GM23338 (cell line): ENCODE results near the gene CIDEA. TPM values are rescaled to one million over a fixed set of nuclear protein-coding genes. Genes with fewer than 3 reads are reported as not detected.
"Not testable (repeated sequence)": the region's sequence is repeated elsewhere in the genome, so short reads cannot be mapped to it uniquely, and the experiment has no call there.

Experiments
- ATAC-seq: fragments of 200-7000 bp; cut with Tn5 transposase; 3 replicates; pipeline ENCODE4 v1.9.1; 2020
- DNase-seq: peaks from one replicate; pipeline ENCODE4 v3.0.0-alpha.2; 2015; ENCODE audit warnings: low spot score
- H2AFZ ChIP-seq: fragments of 200-600 bp; sonication (generic); 2 replicates; pipeline ENCODE4 v1.8.0; 2016; ENCODE audit warnings: antibody characterized with exemption, mild to moderate bottlenecking, moderate library complexity
- H3F3A ChIP-seq: fragments of 200-600 bp; sonication (generic); replicated peaks from 2 replicates; pipeline ENCODE4 v1.8.0; 2017; ENCODE audit warnings: antibody characterized with exemption, mixed run types, low read depth
- H3K27ac ChIP-seq: fragments of 200-600 bp; sonication (generic); 2 replicates; pipeline ENCODE4 v1.6.1; 2016; ENCODE audit warnings: low read depth
- H3K27me3 ChIP-seq: fragments of 200-600 bp; sonication (generic); 2 replicates; pipeline ENCODE4 v1.8.0; 2016; ENCODE audit warnings: mild to moderate bottlenecking, mixed run types, moderate library complexity; ENCODE audit not compliant: insufficient read depth
- H3K36me3 ChIP-seq: fragments of 200-600 bp; sonication (generic); 2 replicates; pipeline ENCODE4 v1.8.0; 2016; ENCODE audit warnings: mild to moderate bottlenecking; ENCODE audit not compliant: insufficient read depth
- H3K4me1 ChIP-seq: fragments of 200-600 bp; sonication (generic); 2 replicates; pipeline ENCODE4 v1.8.0; 2016; ENCODE audit warnings: mild to moderate bottlenecking, moderate library complexity; ENCODE audit not compliant: insufficient read depth
- H3K4me2 ChIP-seq: fragments of 200-600 bp; sonication (generic); 2 replicates; pipeline ENCODE4 v1.7.1; 2017; ENCODE audit warnings: mixed run types
- H3K4me3 ChIP-seq: fragments of 200-600 bp; sonication (generic); 2 replicates; pipeline ENCODE4 v1.6.1; 2016; ENCODE audit warnings: mixed run types
- H3K79me2 ChIP-seq: fragments of 200-600 bp; sonication (generic); replicated peaks from 2 replicates; pipeline ENCODE4 v1.8.0; 2017; ENCODE audit warnings: mild to moderate bottlenecking; ENCODE audit not compliant: insufficient read depth
- H3K9me2 ChIP-seq: fragments of 200-600 bp; sonication (generic); 2 replicates; pipeline ENCODE4 v1.8.0; 2017; ENCODE audit not compliant: insufficient read depth
- H4K20me1 ChIP-seq: fragments of 200-600 bp; sonication (generic); replicated peaks from 2 replicates; pipeline ENCODE4 v1.8.0; 2017; ENCODE audit warnings: mild to moderate bottlenecking; ENCODE audit not compliant: insufficient read depth
- H3K27ac Mint-ChIP-seq: 2 replicates; pipeline ENCODE4 v1.8.0; 2020; ENCODE audit warnings: inconsistent platforms, mild to moderate bottlenecking, moderate library complexity, mixed read lengths
- H3K27me3 Mint-ChIP-seq: 3 replicates; pipeline ENCODE4 v1.8.0; 2022; ENCODE audit warnings: low read depth, mild to moderate bottlenecking, moderate library complexity, mixed read lengths, inconsistent platforms; ENCODE audit not compliant: insufficient read depth, poor library complexity
- H3K36me3 Mint-ChIP-seq: 3 replicates; pipeline ENCODE4 v1.8.0; 2021; ENCODE audit warnings: low read depth, mild to moderate bottlenecking, inconsistent platforms, moderate library complexity, mixed read lengths
- H3K4me1 Mint-ChIP-seq: 3 replicates; pipeline ENCODE4 v1.8.0; 2020; ENCODE audit warnings: mild to moderate bottlenecking, inconsistent platforms, mixed read lengths
- H3K4me3 Mint-ChIP-seq: 3 replicates; pipeline ENCODE4 v1.8.0; 2021; ENCODE audit warnings: moderate library complexity, mild to moderate bottlenecking, inconsistent platforms, mixed read lengths
- H3K9me3 Mint-ChIP-seq: 3 replicates; pipeline ENCODE4 v1.8.0; 2020; ENCODE audit warnings: moderate library complexity, mild to moderate bottlenecking, inconsistent platforms, mixed read lengths
- ETS1 ChIP-seq: IDR thresholded peaks from 2 replicates; pipeline ENCODE4 v1.6.1; 2016; ENCODE audit warnings: antibody characterized with exemption
- EZH2 ChIP-seq: fragments of 200-600 bp; sonication (generic); IDR thresholded peaks from one replicate; pipeline ENCODE4 v1.8.0; 2017; ENCODE audit warnings: antibody characterized with exemption, mild to moderate bottlenecking, low read depth; ENCODE audit not compliant: unreplicated experiment
- long read RNA-seq: library from polyadenylated mRNA; unstranded; transcript quantifications from one replicate; pipeline ENCODE4 v2.0.0, GENCODE V29; 2020; ENCODE audit not compliant: unreplicated experiment
- polyA plus RNA-seq: library from polyadenylated mRNA; unstranded; fragments of >200 nt; fragmentation: Nextera tagmentation; extraction: Ambion mirVana; gene quantifications from 2 replicates; pipeline ENCODE4 v1.2.1, GENCODE V29; 2016
- total RNA-seq: library from RNA; depleted of rRNA; stranded (reverse); fragments of >200 nt; shearing (Covaris generic); gene quantifications from 2 replicates; pipeline ENCODE4 v1.2.3, GENCODE V29; 2014; rRNA removed

The CIDEA gene, protein sequence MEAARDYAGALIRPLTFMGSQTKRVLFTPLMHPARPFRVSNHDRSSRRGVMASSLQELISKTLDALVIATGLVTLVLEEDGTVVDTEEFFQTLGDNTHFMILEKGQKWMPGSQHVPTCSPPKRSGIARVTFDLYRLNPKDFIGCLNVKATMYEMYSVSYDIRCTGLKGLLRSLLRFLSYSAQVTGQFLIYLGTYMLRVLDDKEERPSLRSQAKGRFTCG
- total RNA-seq, result not detected in 2 replicates
- polyA plus RNA-seq, result 0.45 TPM in 1 of 2 replicates, not detected in the other
- long read RNA-seq, result 0 reads

- no peaks in the 10 kb centered on the region; the same call in 1 of the 2 replicates for H3K36me3 ChIP-seq
- no peaks in the 10 kb centered on the region for H4K20me1 ChIP-seq
- no peaks in the 10 kb centered on the region for H3K9me2 ChIP-seq
- H3F3A ChIP-seq, result peaks cover 4% of the 10 kb centered on the region; the same call in 1 of the 2 replicates
- H3K27me3 Mint-ChIP-seq, result peaks cover 60% of the 10 kb centered on the region
- TF ChIP-seq ETS1 (no peak), EZH2 (peak; percentile 54)
- H3K4me3 Mint-ChIP-seq, result peak within 1 kb of the TSS; percentile 74
- no peak within 1 kb of the TSS for H3K27ac Mint-ChIP-seq
- H3K4me2 ChIP-seq, result peak within 1 kb of the TSS; percentile 98
- H3K4me1 ChIP-seq, result peaks cover 16% of the 10 kb centered on the region; the same call in 1 of the 2 replicates
- H3K79me2 ChIP-seq, result no peaks in the 10 kb centered on the region
- H3K36me3 Mint-ChIP-seq, result no peaks in the 10 kb centered on the region
- no peaks in the 10 kb centered on the region; the same call in 2 of the 3 replicates for H3K9me3 Mint-ChIP-seq
- H3K27me3 ChIP-seq, result peaks cover 67% of the 10 kb centered on the region
- ATAC-seq (peak; percentile 84), DNase-seq (peak; percentile 80)
- peaks cover 20% of the 10 kb centered on the region for H3K4me1 Mint-ChIP-seq
- peak within 1 kb of the TSS; percentile 99 for H2AFZ ChIP-seq
- H3K4me3 ChIP-seq, result peak within 1 kb of the TSS; percentile 72
- no peak within 1 kb of the TSS for H3K27ac ChIP-seq
Measured at GRCh38 chr18:12254136-12254819, at the start of gene CIDEA. Gene CIDEA (plus strand): TSS chr18:12254361. CDS start chr18:12254384, 23 bp downstream.

DNA sequence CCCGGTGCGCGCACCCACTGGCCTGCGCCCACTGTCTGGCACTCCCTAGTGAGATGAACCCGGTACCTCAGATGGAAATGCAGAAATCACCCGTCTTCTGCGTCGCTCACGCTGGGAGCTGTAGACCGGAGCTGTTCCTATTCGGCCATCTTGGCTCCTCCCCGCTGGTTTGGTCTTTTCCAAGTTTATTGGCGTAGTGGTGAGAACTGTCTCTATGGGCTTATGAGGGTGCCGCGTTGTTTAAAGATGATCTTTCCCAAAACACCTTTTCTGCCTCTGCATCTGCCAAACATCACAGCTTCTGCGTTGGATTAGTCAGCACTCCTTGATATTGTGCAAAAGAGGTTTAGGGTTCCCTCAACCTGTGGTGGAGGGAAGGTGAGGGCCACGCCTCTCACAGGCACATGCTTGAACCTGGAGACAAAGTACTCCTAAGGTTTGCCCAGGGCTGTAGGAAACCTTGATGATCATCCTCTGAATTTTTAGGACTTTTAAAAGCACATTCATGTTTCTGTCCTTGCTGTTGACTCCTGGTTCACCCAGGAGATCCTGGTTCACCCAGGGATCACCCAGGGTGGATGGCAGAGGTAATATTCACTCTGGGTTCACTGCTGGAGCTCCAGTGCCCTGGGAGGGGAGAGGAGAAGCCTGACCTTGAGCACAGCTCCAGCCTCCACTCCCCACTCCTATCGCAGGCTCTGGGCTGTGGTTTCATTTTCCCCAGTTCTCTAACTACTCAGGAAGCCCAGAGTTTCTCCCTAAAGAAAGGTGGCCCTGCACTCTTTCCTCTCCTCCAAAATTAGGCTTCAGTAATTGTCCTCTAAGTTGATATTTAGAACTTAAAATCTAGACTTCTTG is 45.6 kb upstream of the CIDEA start:
- not testable (repeated sequence) for H3K79me2 ChIP-seq, ATAC-seq, H3K27ac ChIP-seq, H3K9me2 ChIP-seq, H3K27me3 ChIP-seq, H3K27me3 Mint-ChIP-seq, H3F3A ChIP-seq, H3K4me2 ChIP-seq, H3K4me3 ChIP-seq, H3K4me1 Mint-ChIP-seq, H3K4me1 ChIP-seq, H3K36me3 ChIP-seq, H3K36me3 Mint-ChIP-seq, H4K20me1 ChIP-seq
- peaks cover 15% of the 10 kb centered on the region; the same call in 2 of the 3 replicates for H3K9me3 Mint-ChIP-seq
- peak; percentile 24 for DNase-seq
- H3K27ac Mint-ChIP-seq, result peak overlapping the region; percentile 72; the same call in 1 of the 2 replicates
- peak overlapping the region; percentile 88; the same call in 1 of the 2 replicates for H2AFZ ChIP-seq
- peak overlapping the region; percentile 48; the same call in 2 of the 3 replicates for H3K4me3 Mint-ChIP-seq

DNA sequence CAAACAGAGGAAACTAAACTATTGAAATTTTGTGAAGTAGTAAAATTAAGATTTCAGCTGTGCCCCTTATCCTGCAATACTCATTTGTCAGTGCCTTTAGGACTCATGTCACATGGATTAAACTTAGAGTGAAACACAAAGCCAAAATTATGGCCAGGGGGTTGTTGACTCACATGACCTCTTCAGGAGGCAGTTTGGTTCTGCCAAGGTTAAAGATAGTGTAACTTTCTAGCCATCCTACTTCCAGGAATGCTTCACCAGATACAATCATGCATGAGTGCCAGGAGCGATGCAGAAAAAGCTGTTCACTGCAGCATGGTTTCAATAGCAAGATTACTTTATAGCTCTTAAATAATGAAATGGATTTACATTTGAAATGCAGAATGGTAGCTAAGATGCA is 41.9 kb upstream of the CIDEA start:
- H3K79me2 ChIP-seq, H3K9me2 ChIP-seq, ATAC-seq, H4K20me1 ChIP-seq, H3K27me3 ChIP-seq, H3K4me1 ChIP-seq, H3K4me3 Mint-ChIP-seq, DNase-seq, H3K27me3 Mint-ChIP-seq, H3F3A ChIP-seq, H3K27ac Mint-ChIP-seq, H2AFZ ChIP-seq, H3K27ac ChIP-seq, H3K36me3 Mint-ChIP-seq, H3K36me3 ChIP-seq, H3K4me3 ChIP-seq, H3K4me2 ChIP-seq, H3K4me1 Mint-ChIP-seq: not testable (repeated sequence)
- peaks cover 12% of the 10 kb centered on the region; the same call in 2 of the 3 replicates for H3K9me3 Mint-ChIP-seq

- not testable (repeated sequence) for H3F3A ChIP-seq, H2AFZ ChIP-seq, DNase-seq, ATAC-seq, H3K36me3 ChIP-seq, H3K79me2 ChIP-seq, H4K20me1 ChIP-seq, H3K27me3 Mint-ChIP-seq, H3K4me1 Mint-ChIP-seq, H3K27ac ChIP-seq, H3K9me3 Mint-ChIP-seq, H3K4me2 ChIP-seq, H3K27ac Mint-ChIP-seq, H3K27me3 ChIP-seq, H3K4me3 Mint-ChIP-seq, H3K4me1 ChIP-seq, H3K9me2 ChIP-seq, H3K4me3 ChIP-seq, H3K36me3 Mint-ChIP-seq
Measured at GRCh38 chr18:12214296-12215005, 39.7 kb upstream of the CIDEA start.

DNA sequence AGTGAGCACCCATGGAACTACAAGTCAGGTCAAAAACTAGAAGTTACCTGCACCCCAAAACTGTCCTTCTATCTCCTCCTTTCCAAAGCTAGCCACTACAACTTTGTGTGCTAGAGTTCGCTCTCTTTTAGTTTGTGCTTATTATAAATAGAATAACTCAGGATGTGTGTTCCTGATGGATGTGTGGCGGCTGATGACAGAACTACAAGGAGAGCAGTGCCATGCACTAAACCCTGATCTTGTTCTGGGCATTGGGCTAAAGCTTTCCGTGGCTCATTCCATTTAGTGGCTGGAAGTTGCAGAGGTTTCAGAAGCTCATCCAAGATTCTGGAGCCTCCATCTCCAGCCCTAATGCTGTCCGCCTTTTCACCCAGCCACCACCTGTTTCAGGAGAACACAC is 37.7 kb upstream of the CIDEA start:
- not testable (repeated sequence) for H3K4me1 Mint-ChIP-seq, H3K27ac ChIP-seq, H3K9me2 ChIP-seq, H3K9me3 Mint-ChIP-seq, H3K4me3 ChIP-seq, H3K36me3 ChIP-seq, H3K4me3 Mint-ChIP-seq, H4K20me1 ChIP-seq, H3K27ac Mint-ChIP-seq, H3K79me2 ChIP-seq, H3F3A ChIP-seq, H3K4me1 ChIP-seq, H2AFZ ChIP-seq, H3K27me3 ChIP-seq, ATAC-seq, H3K4me2 ChIP-seq, H3K36me3 Mint-ChIP-seq, DNase-seq, H3K27me3 Mint-ChIP-seq
